IMR-90 (cell line): ENCODE measurements around the gene KLHL36. TPM values are rescaled to one million over a fixed set of nuclear protein-coding genes. Genes with fewer than 3 reads are reported as not detected.

ENCODE experiments used
- ATAC-seq: fragments of 200-7000 bp; cut with Tn5 transposase; 2 replicates; pipeline ENCODE4 v1.9.1; 2020; ENCODE audit warnings: low read depth, mild to moderate bottlenecking, moderate library complexity
- BruUV-seq: library from RNA; stranded (reverse); fragments of 400-500 nt; replicated peaks from 2 replicates; lab custom pipeline; 2021; lab: Mats Ljungman, UMichigan
- CTCF ChIA-PET: fragments of 300-600 bp; formaldehyde crosslinking; extraction: SDS; loops from one replicate; lab custom pipeline; 2021; ENCODE audit warnings: antibody characterized with exemption; lab: Yijun Ruan, JAX
- POLR2A ChIA-PET: fragments of 300-600 bp; sonication (Branson Sonifier 250); formaldehyde crosslinking; loops from one replicate; lab custom pipeline; 2022; ENCODE audit warnings: antibody characterized with exemption; ENCODE audit not compliant: unreplicated experiment; lab: Charles Lee
- DNase-seq: peaks from one replicate; pipeline ENCODE4 v3.0.0; 2013
- H2AFZ ChIP-seq: replicated peaks from 2 replicates; pipeline ENCODE3; 2013; ENCODE audit warnings: low read length, mild to moderate bottlenecking; ENCODE audit not compliant: poor library complexity
- H2AK5ac ChIP-seq: 2 replicates; pipeline ENCODE4 v1.6.1; 2013; ENCODE audit warnings: low read depth, low read length, inconsistent platforms
- H2AK9ac ChIP-seq: replicated peaks from 2 replicates; pipeline ENCODE3; 2013; ENCODE audit warnings: mild to moderate bottlenecking, low read depth, low read length, moderate library complexity; ENCODE audit not compliant: poor library complexity
- H2BK120ac ChIP-seq: 2 replicates; pipeline ENCODE4 v1.6.1; 2013; ENCODE audit warnings: low read depth, low read length, inconsistent platforms
- H2BK15ac ChIP-seq: 3 replicates; pipeline ENCODE4 v1.6.1; 2013; ENCODE audit warnings: low read depth, low read length, inconsistent platforms
- H2BK20ac ChIP-seq: 2 replicates; pipeline ENCODE4 v1.6.1; 2013; ENCODE audit warnings: low read depth, mild to moderate bottlenecking, inconsistent platforms, low read length, moderate library complexity
- H2BK5ac ChIP-seq: 2 replicates; pipeline ENCODE4 v1.6.1; 2013; ENCODE audit warnings: mild to moderate bottlenecking, low read depth, low read length, inconsistent platforms; ENCODE audit not compliant: poor library complexity, severe bottlenecking
- H3K14ac ChIP-seq: replicated peaks from 2 replicates; pipeline ENCODE4 v1.6.1; 2013; ENCODE audit warnings: low read depth, low read length, inconsistent platforms
- H3K18ac ChIP-seq: 2 replicates; pipeline ENCODE4 v1.6.1; 2013; ENCODE audit warnings: low read depth, low read length, control low read depth
- H3K23ac ChIP-seq: 2 replicates; pipeline ENCODE4 v1.6.1; 2013; ENCODE audit warnings: low read depth, low read length, inconsistent platforms
- H3K27ac ChIP-seq: 2 replicates; pipeline ENCODE4 v1.5.1; 2013; ENCODE audit warnings: mild to moderate bottlenecking, control low read depth, low read length; ENCODE audit not compliant: insufficient read depth
- H3K27me3 ChIP-seq: 2 replicates; pipeline ENCODE4 v1.6.1; 2013; ENCODE audit warnings: low read length; ENCODE audit not compliant: control insufficient read depth, insufficient read depth
- H3K36me3 ChIP-seq: 2 replicates; pipeline ENCODE4 v1.6.1; 2013; ENCODE audit warnings: low read length, mixed read lengths; ENCODE audit not compliant: control insufficient read depth, insufficient read depth
- H3K4ac ChIP-seq: 2 replicates; pipeline ENCODE4 v1.6.1; 2013; ENCODE audit warnings: low read depth, low read length, inconsistent platforms
- H3K4me1 ChIP-seq: 2 replicates; pipeline ENCODE4 v1.6.1; 2013; ENCODE audit warnings: low read length, mixed read lengths; ENCODE audit not compliant: control insufficient read depth, insufficient read depth
- H3K4me2 ChIP-seq: 2 replicates; pipeline ENCODE4 v1.6.1; 2013; ENCODE audit warnings: low read depth, mild to moderate bottlenecking, control low read depth, low read length, moderate library complexity
- H3K4me3 ChIP-seq: 2 replicates; pipeline ENCODE4 v1.5.1; 2013; ENCODE audit warnings: low read depth, mild to moderate bottlenecking, control low read depth, low read length, moderate library complexity; ENCODE audit not compliant: insufficient read depth
- H3K56ac ChIP-seq: 2 replicates; pipeline ENCODE4 v1.6.1; 2013; ENCODE audit warnings: low read length, inconsistent platforms; ENCODE audit not compliant: insufficient read depth; ENCODE audit errors: extremely low read depth
- H3K79me1 ChIP-seq, 2 experiments: 2 replicates each; pipeline ENCODE4 v1.6.1; 2013; ENCODE audit warnings: low read length in 2 of 2, inconsistent platforms in 1 of 2, low read depth in 1 of 2
- H3K9ac ChIP-seq: 2 replicates; pipeline ENCODE4 v1.6.1; 2013; ENCODE audit warnings: low read depth, low read length, control low read depth
- H3K9me1 ChIP-seq: 2 replicates; pipeline ENCODE4 v1.6.1; 2013; ENCODE audit warnings: low read length, inconsistent platforms; ENCODE audit not compliant: insufficient read depth
- H3K9me3 ChIP-seq: 2 replicates; pipeline ENCODE4 v1.6.1; 2013; ENCODE audit warnings: low read length; ENCODE audit not compliant: control insufficient read depth, insufficient read depth
- H4K20me1 ChIP-seq: 2 replicates; pipeline ENCODE4 v1.6.1; 2013; ENCODE audit warnings: low read length, inconsistent platforms; ENCODE audit not compliant: insufficient read depth
- H4K5ac ChIP-seq: 2 replicates; pipeline ENCODE4 v1.6.1; 2013; ENCODE audit warnings: mild to moderate bottlenecking, low read depth, low read length, control low read depth
- H4K8ac ChIP-seq, 2 experiments: 2 replicates each; pipeline ENCODE4 v1.6.1; 2013; ENCODE audit warnings: low read depth in 2 of 2, low read length in 2 of 2, control low read depth in 1 of 2, inconsistent platforms in 1 of 2
- H4K91ac ChIP-seq: 2 replicates; pipeline ENCODE4 v1.6.1; 2013; ENCODE audit warnings: low read depth, low read length, inconsistent platforms; ENCODE audit not compliant: insufficient read depth
- BHLHE40 ChIP-seq: fragments of 150-350 bp; IDR thresholded peaks from 2 replicates; pipeline ENCODE4 v1.6.1; 2016; ENCODE audit warnings: mild to moderate bottlenecking, low read depth, low read length
- CEBPB ChIP-seq: IDR thresholded peaks from 2 replicates; pipeline ENCODE4 v1.6.1; 2012; ENCODE audit warnings: low read depth, low read length, improper control_type of control experiment
- CTCF ChIP-seq: conservative IDR thresholded peaks from 2 replicates; pipeline ENCODE4 v1.5.1; 2012; ENCODE audit warnings: mild to moderate bottlenecking, low read depth, low read length, improper control_type of control experiment
- ELK1 ChIP-seq: fragments of 150-350 bp; IDR thresholded peaks from 2 replicates; pipeline ENCODE4 v1.6.1; 2016; ENCODE audit warnings: low read depth, mild to moderate bottlenecking, low read length, moderate library complexity, borderline replicate concordance
- MAFK ChIP-seq: IDR thresholded peaks from 2 replicates; pipeline ENCODE4 v1.6.1; 2012; ENCODE audit warnings: low read depth, low read length, improper control_type of control experiment
- MAZ ChIP-seq: IDR thresholded peaks from 2 replicates; pipeline ENCODE4 v1.6.1; 2012; ENCODE audit warnings: low read depth, mild to moderate bottlenecking, low read length, improper control_type of control experiment, moderate library complexity, borderline replicate concordance
- MXI1 ChIP-seq: IDR thresholded peaks from 2 replicates; pipeline ENCODE4 v1.6.1; 2012; ENCODE audit warnings: low read depth, mild to moderate bottlenecking, low read length, moderate library complexity, borderline replicate concordance
- NFE2L2 ChIP-seq: fragments of 150-350 bp; IDR thresholded peaks from 2 replicates; pipeline ENCODE4 v1.6.1; 2016; ENCODE audit warnings: low read depth, mild to moderate bottlenecking, low read length
- POLR2A ChIP-seq: IDR thresholded peaks from 2 replicates; pipeline ENCODE4 v1.6.1; 2012; ENCODE audit warnings: mild to moderate bottlenecking, low read depth, low read length
- RAD21 ChIP-seq: IDR thresholded peaks from 2 replicates; pipeline ENCODE4 v1.6.1; 2012; ENCODE audit warnings: low read length, improper control_type of control experiment
- RCOR1 ChIP-seq: IDR thresholded peaks from 2 replicates; pipeline ENCODE4 v1.6.1; 2012; ENCODE audit warnings: mild to moderate bottlenecking, low read length, improper control_type of control experiment; ENCODE audit not compliant: insufficient replicate concordance
- RFX5 ChIP-seq: IDR thresholded peaks from 2 replicates; pipeline ENCODE4 v1.8.0; 2012; ENCODE audit warnings: low read depth, mild to moderate bottlenecking, low read length, moderate library complexity
- USF2 ChIP-seq: fragments of 150-350 bp; IDR thresholded peaks from 2 replicates; pipeline ENCODE4 v1.6.1; 2017; ENCODE audit warnings: mild to moderate bottlenecking, antibody characterized with exemption, low read length, low read depth
- WGBS, 2 experiments: methylation state at CpG; one replicate each; pipeline versions ENCODE4 v1.1.5 to v1.1.7; 2013; ENCODE audit warnings: missing lambda C conversion rate in 2 of 2; ENCODE audit not compliant: insufficient read length in 1 of 2; ENCODE audit errors: extremely low coverage in 2 of 2; 5-methylcytosine and 5-hydroxymethylcytosine counted together
- dilution Hi-C: fragments of 300-500 bp; cut with HindIII; formaldehyde crosslinking; loops from one replicate; pipeline ENCODE4 v1.14.3; 2018; ENCODE audit warnings: low sequenced_read_pairs; ENCODE audit not compliant: unreplicated experiment
- in situ Hi-C: fragments of 300-500 bp; cut with MboI; formaldehyde crosslinking; loops from 3 replicates; pipeline ENCODE4 v1.14.3; 2019; ENCODE audit warnings: low sequenced_read_pairs, inconsistent platforms, mixed read lengths
- intact Hi-C: fragments of 100-400 bp; cut with micrococcal nuclease; formaldehyde crosslinking; loops from 2 replicates; pipeline ENCODE4 v1.10.0; 2022
- polyA plus RNA-seq, 3 experiments: library from polyadenylated mRNA; depleted of rRNA; stranded (reverse); fragments of >200 nt; gene quantifications; 2 replicates each; pipeline ENCODE4 v1.2.3, GENCODE V29; 2012; ENCODE audit warnings: low replicate concordance in 1 of 3
- total RNA-seq: library from RNA; depleted of rRNA; stranded (reverse); fragments of >200 nt; gene quantifications from 2 replicates; pipeline ENCODE4 v1.2.3, GENCODE V29; 2012

KLHL36 gene
- total and polyA plus RNA-seq, 2 of the 4 experiments (the other 2 are of a cell fraction) = 45.9 to 46.3 TPM

GRCh38 chr16:84650062-84650991 lies 2.0 kb downstream of the KLHL36 start:
- peak; percentile 86 for DNase-seq
- H2AFZ ChIP-seq = no peak overlapping the region
- intact Hi-C loops (no loop called here), in situ Hi-C loops (no loop called here), dilution Hi-C loops (no loop called here)
- H4K91ac ChIP-seq = no peak overlapping the region
- peak overlapping the region; percentile 37 for H3K27ac ChIP-seq
- peak overlapping the region; percentile 68 for H2BK5ac ChIP-seq
- TSS peak; percentile 40 for BruUV-seq
- peak overlapping the region; percentile 7; the same call in 1 of the 2 replicates for H3K4me3 ChIP-seq
- H3K23ac ChIP-seq = peak overlapping the region; percentile 62
- peak overlapping the region; percentile 70 for H2AK9ac ChIP-seq
- peak overlapping the region; percentile 83 for H3K14ac ChIP-seq
- ATAC-seq = peak; percentile 47
- no peak overlapping the region for H3K56ac ChIP-seq
- H2AK5ac ChIP-seq = peak overlapping the region; percentile 96
- H4K20me1 ChIP-seq = peaks cover 25% of the 10 kb centered on the region; the same call in 1 of the 2 replicates
- H2BK15ac ChIP-seq = peak overlapping the region; percentile 52; the same call in 1 of the 3 replicates
- peak overlapping the region; percentile 18; the same call in 1 of the 2 replicates for H3K9ac ChIP-seq
- H3K27me3 ChIP-seq = no peaks in the 10 kb centered on the region
- H3K36me3 ChIP-seq = peaks cover 20% of the 10 kb centered on the region
- H3K4me2 ChIP-seq = peak overlapping the region; percentile 80
- peaks cover 26 to 61% of the 10 kb centered on the region in 2 experiments for H3K79me1 ChIP-seq
- H3K9me3 ChIP-seq = no peaks in the 10 kb centered on the region
- peak overlapping the region; percentile 37; the same call in 1 of the 2 replicates for H2BK120ac ChIP-seq
- ChIA-PET CTCF (no interaction called here), POLR2A (no interaction called here)
- no peak overlapping the region for H4K5ac ChIP-seq
- peak overlapping the region; percentile 38 for H3K4ac ChIP-seq
- H3K4me1 ChIP-seq = peaks cover 13% of the 10 kb centered on the region
- H2BK20ac ChIP-seq = peak overlapping the region; percentile 39; the same call in 1 of the 2 replicates
- H3K18ac ChIP-seq = no peak overlapping the region
- WGBS, 2 experiments = 86% methylated on average over 7 of the region's 20 CpGs; no CpG with 5 or more reads in 1 of the 2 experiments
- peaks cover 22% of the 10 kb centered on the region for H3K9me1 ChIP-seq
- H4K8ac ChIP-seq = peak overlapping the region in 1 of 2 experiments; percentile 45; a peak in 1 of 4 replicates
- TF ChIP-seq MXI1 (no peak), ELK1 (no peak), BHLHE40 (peak; percentile 44; the same call in 1 of the 2 replicates), RCOR1 (no peak), CEBPB (peak; percentile 65), POLR2A (no peak), RFX5 (no peak), RAD21 (no peak), MAFK (no peak), MAZ (peak; percentile 59; the same call in 1 of the 2 replicates), CTCF (no peak), NFE2L2 (no peak), USF2 (no peak)
